Nephron (organoid): ENCODE data around the gene RFX3.

ENCODE experiments used
- H3K27ac Mint-ChIP-seq, 3 experiments: 2 replicates each; pipeline ENCODE4 v1.8.0; 2020; ENCODE audit warnings: mixed read lengths in 3 of 3, mild to moderate bottlenecking in 2 of 3, moderate library complexity in 1 of 3
- H3K27me3 Mint-ChIP-seq: 2 replicates; pipeline ENCODE4 v1.8.0; 2021; ENCODE audit warnings: low read depth, mild to moderate bottlenecking, moderate library complexity, mixed read lengths
- H3K36me3 Mint-ChIP-seq: 2 replicates; pipeline ENCODE4 v1.8.0; 2020; ENCODE audit warnings: low read depth, mixed read lengths
- H3K4me1 Mint-ChIP-seq: 2 replicates; pipeline ENCODE4 v1.8.0; 2020; ENCODE audit warnings: mixed read lengths
- H3K4me3 Mint-ChIP-seq, 3 experiments: 2 replicates each; pipeline ENCODE4 v1.8.0; 2020; ENCODE audit warnings: mild to moderate bottlenecking in 3 of 3, mixed read lengths in 3 of 3, moderate library complexity in 2 of 3
- H3K9me3 Mint-ChIP-seq: 2 replicates; pipeline ENCODE4 v1.8.0; 2020; ENCODE audit warnings: mixed read lengths
- TF ChIP-seq, protein P1 (sequence below), 3 experiments: fragments of 200-600 bp; sonication (generic); IDR thresholded peaks; one replicate each; pipeline ENCODE4 v1.5.0; 2021; ENCODE audit warnings: antibody characterized with exemption in 3 of 3; ENCODE audit not compliant: unreplicated experiment in 3 of 3

The RFX3 gene

DNA sequence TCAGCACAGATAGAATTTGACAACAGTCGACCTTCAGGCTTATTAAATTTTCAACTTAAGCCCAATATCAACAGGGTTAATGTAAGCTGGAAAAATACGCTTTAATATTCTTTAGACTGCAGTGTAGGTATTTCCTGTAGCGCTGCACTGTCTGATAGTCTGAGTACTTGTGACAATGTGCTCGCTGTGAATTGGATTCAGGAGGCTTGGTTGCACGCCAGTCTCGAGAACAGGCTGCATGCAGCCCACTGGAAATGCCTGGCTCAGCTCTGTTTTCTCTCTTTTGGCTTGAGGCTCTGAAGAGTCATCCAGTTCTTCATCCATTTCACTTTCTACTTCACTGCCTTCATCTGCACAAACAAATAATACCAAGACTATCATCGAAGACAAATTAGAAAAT lies 300.9 kb downstream of the RFX3 start:
- Mint-ChIP-seq H3K27me3 (no peaks in the 10 kb centered on the region), H3K36me3 (peaks cover 19% of the 10 kb centered on the region), H3K9me3 (no peaks in the 10 kb centered on the region), H3K4me3 (no peak overlapping the region), H3K27ac (peak overlapping the region in 1 of 3 experiments; percentile 26), H3K4me1 (peaks cover 9% of the 10 kb centered on the region)
- TF ChIP-seq, protein P1, sequence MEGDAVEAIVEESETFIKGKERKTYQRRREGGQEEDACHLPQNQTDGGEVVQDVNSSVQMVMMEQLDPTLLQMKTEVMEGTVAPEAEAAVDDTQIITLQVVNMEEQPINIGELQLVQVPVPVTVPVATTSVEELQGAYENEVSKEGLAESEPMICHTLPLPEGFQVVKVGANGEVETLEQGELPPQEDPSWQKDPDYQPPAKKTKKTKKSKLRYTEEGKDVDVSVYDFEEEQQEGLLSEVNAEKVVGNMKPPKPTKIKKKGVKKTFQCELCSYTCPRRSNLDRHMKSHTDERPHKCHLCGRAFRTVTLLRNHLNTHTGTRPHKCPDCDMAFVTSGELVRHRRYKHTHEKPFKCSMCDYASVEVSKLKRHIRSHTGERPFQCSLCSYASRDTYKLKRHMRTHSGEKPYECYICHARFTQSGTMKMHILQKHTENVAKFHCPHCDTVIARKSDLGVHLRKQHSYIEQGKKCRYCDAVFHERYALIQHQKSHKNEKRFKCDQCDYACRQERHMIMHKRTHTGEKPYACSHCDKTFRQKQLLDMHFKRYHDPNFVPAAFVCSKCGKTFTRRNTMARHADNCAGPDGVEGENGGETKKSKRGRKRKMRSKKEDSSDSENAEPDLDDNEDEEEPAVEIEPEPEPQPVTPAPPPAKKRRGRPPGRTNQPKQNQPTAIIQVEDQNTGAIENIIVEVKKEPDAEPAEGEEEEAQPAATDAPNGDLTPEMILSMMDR (IDR thresholded peaks at IDR 0.05; ENCODE audit: unreplicated experiment in 3 of 3), result no peak

GRCh38 chr9:3215658-3216057 lies 310.1 kb downstream of the RFX3 start:
- Mint-ChIP-seq H3K27me3 (peaks cover 5% of the 10 kb centered on the region), H3K9me3 (no peaks in the 10 kb centered on the region), H3K36me3 (no peaks in the 10 kb centered on the region), H3K4me3 (no peak overlapping the region), H3K4me1 (no peaks in the 10 kb centered on the region), H3K27ac (no peak overlapping the region)
- TF ChIP-seq, protein P1 (IDR thresholded peaks at IDR 0.05; ENCODE audit: unreplicated experiment in 3 of 3), result no peak

GRCh38 chr9:3214741-3215140 lies 311.1 kb downstream of the RFX3 start:
- Mint-ChIP-seq H3K27me3 (peaks cover 5% of the 10 kb centered on the region), H3K4me1 (no peaks in the 10 kb centered on the region), H3K4me3 (no peak overlapping the region), H3K9me3 (no peaks in the 10 kb centered on the region), H3K36me3 (no peaks in the 10 kb centered on the region), H3K27ac (no peak overlapping the region)
- TF ChIP-seq, protein P1 (IDR thresholded peaks at IDR 0.05; ENCODE audit: unreplicated experiment in 3 of 3), result no peak

- Mint-ChIP-seq H3K4me3 (no peak overlapping the region), H3K4me1 (no peaks in the 10 kb centered on the region), H3K27me3 (no peaks in the 10 kb centered on the region), H3K36me3 (no peaks in the 10 kb centered on the region), H3K9me3 (no peaks in the 10 kb centered on the region), H3K27ac (no peak overlapping the region)
- TF ChIP-seq, protein P1 (IDR thresholded peaks at IDR 0.05; ENCODE audit: unreplicated experiment in 3 of 3), result no peak
These were observed 320.2 kb downstream of the RFX3 start for GRCh38 chr9:3205421-3206095.

DNA sequence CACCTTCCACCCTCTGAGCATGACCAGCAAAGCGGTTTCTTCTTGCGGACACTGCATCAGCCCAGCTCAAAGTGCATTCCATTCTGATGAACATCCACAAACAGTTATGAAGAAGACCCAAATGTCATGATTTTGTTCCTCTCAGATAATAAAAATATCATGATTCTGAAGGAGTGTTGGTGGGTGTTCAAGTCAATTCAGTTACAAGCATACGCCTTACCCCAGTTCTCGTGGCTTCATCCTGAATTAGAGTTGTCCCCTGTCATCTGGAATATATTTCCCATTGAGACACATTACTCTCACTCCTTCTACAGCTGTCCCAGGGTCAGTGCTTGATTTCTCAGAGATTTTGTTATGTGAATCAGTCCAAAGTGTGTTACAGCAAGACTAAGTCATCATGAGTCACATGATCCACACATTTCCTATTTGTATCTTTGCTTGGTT lies 325.4 kb downstream of the RFX3 start:
- Mint-ChIP-seq H3K4me3 (no peak overlapping the region), H3K36me3 (no peaks in the 10 kb centered on the region)

More for the DNA sequence above, 325.4 kb downstream of the RFX3 start:
- Mint-ChIP-seq H3K27me3 (peaks cover 3% of the 10 kb centered on the region), H3K4me1 (no peaks in the 10 kb centered on the region), H3K27ac (no peak overlapping the region), H3K9me3 (no peaks in the 10 kb centered on the region)
- TF ChIP-seq, protein P1 (IDR thresholded peaks at IDR 0.05; ENCODE audit: unreplicated experiment in 3 of 3), result no peak
